Epithelial cell of esophagus (primary cell): Measurements from ENCODE around the gene ACOT7.
"Not testable (repeated sequence)": the region's sequence is repeated elsewhere in the genome, so short reads cannot be mapped to it uniquely, and the experiment has no call there.

Experiments
- DNase-seq: peaks from one replicate; pipeline ENCODE4 v3.0.0; 2010; ENCODE audit warnings: low read depth
- H3K4me3 ChIP-seq: 2 replicates; pipeline ENCODE4 v1.5.1; 2011; ENCODE audit warnings: mild to moderate bottlenecking, low read length, control low read depth
- TF ChIP-seq, protein P1 (sequence below): IDR thresholded peaks from 2 replicates; pipeline ENCODE4 v1.5.1; 2011; ENCODE audit warnings: low read depth, mild to moderate bottlenecking, low read length, control low read depth, inconsistent platforms; ENCODE audit not compliant: insufficient read depth; ENCODE audit errors: missing control alignments

The ACOT7 gene

DNA sequence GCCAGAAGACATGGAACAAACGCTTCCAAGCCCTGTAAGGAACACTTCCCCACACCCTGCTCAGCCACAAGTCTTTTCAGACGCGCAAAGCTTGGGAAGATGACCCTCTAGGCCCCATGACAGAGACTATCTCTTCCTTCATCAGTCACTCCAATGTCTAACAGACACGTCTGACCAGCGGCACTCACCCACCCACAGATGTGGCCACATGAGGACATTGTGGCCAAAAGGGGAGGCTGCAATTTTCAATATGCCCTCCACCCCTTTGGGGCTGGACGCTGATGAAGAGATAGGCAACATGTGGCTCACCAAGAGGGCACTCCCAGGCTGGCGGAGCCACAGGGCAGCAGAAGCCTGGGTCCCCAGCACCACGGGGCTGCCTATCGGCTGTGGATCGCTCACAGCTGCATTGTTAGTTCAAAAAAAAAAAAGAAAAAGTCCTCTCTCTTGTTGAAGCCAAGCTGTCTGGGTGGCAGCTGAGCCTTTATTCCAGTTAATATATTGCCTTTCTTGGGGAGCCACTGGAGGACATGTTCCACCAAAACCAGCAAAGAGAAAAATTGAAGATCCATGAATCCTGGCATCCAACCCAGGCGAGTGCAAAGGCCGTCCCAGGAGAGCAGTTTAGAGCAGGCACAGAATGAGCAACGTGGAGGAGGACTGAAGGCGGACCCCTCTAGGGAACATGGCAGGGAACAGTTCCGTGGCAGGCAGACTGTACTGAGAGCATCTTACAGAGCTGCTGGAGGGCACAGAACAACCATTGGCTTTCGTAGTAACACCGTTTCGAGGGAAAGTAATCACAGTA, 80.0 kb downstream of the ACOT7 start:
- no peak overlapping the region for H3K4me3 ChIP-seq
- TF ChIP-seq, protein P1, sequence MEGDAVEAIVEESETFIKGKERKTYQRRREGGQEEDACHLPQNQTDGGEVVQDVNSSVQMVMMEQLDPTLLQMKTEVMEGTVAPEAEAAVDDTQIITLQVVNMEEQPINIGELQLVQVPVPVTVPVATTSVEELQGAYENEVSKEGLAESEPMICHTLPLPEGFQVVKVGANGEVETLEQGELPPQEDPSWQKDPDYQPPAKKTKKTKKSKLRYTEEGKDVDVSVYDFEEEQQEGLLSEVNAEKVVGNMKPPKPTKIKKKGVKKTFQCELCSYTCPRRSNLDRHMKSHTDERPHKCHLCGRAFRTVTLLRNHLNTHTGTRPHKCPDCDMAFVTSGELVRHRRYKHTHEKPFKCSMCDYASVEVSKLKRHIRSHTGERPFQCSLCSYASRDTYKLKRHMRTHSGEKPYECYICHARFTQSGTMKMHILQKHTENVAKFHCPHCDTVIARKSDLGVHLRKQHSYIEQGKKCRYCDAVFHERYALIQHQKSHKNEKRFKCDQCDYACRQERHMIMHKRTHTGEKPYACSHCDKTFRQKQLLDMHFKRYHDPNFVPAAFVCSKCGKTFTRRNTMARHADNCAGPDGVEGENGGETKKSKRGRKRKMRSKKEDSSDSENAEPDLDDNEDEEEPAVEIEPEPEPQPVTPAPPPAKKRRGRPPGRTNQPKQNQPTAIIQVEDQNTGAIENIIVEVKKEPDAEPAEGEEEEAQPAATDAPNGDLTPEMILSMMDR = no peak
- no peak for DNase-seq

DNA sequence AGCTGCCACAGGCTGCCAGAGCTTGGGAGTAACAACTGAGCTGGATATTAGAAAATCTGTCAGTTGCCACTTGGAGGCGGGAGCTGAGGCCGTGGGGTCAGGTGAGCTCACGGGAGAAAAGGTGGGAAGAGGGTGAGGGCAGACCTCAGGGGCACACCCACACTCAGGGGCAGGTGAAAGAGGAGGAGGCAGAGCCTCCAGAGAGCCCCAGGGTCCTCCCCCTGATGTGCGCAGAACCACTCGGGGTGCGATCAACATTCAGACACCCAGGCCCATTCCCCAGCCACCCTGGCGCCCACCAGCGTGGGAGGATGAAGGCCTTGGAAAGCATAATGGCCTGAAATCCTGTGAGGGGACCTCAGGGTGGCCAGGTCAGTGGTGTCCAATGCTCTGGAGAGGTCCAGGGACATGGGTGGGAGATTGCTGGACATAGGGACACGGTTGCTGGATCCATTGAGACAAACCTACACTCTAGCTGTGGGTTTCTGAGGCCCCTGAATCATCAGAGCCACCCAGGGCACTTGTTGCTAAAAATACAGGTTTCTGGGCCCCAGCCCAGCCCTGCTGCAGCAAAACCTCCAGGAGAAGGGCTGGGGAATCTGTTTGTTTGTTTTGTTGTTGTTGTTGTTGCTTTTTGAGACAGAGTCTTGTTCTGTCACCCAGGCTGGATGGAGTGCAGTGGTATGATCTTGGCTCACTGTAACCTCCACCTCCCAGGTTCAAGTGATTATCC, 83.3 kb downstream of the ACOT7 start:
- TF ChIP-seq, protein P1 = no peak
- no peak overlapping the region for H3K4me3 ChIP-seq
- DNase-seq = no peak

DNA sequence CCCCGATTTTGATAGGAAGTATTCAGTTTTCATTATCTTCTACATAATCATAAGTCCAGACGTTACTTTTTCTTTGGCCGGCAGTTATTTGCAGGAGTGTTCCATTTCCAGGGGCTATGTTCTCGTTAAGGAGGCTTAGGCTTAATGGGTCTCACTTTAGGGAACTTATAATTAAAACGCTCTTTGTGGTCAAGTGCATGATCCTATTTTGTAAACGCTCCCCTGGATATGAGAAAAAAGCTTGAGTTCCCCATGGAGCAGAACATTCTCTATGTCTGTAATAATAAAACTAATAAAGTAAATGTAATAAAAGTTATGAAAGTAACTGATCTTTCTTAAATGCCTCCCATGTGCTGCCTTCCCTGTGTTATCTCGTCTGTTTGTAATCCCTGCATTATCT, 84.0 kb downstream of the ACOT7 start:
- no peak for DNase-seq
- H3K4me3 ChIP-seq = no peak overlapping the region
- TF ChIP-seq, protein P1 = no peak

DNA sequence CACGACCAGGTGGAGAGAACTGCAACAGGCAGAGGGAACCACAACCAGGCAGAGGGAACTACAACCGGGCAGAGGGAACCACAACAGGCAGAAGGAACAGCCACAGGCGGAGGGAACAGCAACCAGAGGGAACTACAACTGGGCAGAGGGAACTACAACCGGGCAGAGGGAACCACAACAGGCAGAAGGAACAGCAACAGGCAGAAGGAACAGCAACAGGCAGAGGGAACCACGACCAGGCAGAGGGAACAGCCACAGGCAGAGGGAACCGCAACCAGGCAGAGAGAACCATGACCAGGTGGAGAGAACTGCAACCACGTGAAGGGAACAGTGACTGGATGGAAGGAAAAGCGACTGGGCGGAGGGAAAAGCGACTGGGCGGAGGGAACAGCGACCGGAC, 85.1 kb downstream of the ACOT7 start:
- no peak overlapping the region for H3K4me3 ChIP-seq
- DNase-seq = no peak
- TF ChIP-seq, protein P1 = no peak

DNA sequence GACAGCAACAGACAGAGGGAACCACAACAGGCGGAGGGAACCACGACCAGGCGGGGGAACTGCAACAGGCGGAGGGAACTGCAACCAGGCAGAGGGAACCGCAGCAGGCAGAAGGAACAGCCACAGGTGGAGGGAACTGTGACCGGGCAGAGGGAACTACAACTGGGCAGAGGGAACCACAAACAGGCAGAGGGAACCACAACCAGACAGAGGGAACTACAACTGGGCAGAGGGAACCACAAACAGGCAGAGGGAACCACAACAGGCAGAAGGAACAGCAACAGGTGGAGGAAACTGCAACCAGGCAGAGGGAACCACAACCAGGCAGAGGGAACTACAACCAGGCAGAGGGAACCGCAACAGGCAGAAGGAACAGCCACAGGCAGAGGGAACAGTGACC, 85.9 kb downstream of the ACOT7 start:
- not testable (repeated sequence) for DNase-seq, H3K4me3 ChIP-seq

DNA sequence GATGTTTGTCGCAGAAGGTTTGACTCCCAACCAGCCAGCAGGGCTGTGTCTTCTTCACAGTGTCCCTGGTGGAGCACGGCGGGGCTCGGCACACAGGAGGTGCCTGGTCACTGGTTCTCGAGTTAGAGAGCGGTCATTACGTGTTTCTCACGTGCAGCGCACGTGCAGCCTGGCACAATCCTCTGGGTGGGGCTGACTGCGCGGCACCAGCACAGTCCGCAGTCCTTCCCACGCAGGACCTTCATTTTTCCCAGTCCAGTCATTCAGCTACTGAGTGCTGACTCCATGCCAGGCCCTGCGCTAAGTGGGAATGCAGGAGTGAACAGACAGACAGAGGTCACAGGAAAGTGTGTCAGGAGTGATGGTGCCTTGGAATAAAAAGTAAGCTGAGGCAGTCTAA, 86.5 kb downstream of the ACOT7 start:
- H3K4me3 ChIP-seq = no peak overlapping the region
- TF ChIP-seq, protein P1 = no peak
- DNase-seq = no peak

DNA sequence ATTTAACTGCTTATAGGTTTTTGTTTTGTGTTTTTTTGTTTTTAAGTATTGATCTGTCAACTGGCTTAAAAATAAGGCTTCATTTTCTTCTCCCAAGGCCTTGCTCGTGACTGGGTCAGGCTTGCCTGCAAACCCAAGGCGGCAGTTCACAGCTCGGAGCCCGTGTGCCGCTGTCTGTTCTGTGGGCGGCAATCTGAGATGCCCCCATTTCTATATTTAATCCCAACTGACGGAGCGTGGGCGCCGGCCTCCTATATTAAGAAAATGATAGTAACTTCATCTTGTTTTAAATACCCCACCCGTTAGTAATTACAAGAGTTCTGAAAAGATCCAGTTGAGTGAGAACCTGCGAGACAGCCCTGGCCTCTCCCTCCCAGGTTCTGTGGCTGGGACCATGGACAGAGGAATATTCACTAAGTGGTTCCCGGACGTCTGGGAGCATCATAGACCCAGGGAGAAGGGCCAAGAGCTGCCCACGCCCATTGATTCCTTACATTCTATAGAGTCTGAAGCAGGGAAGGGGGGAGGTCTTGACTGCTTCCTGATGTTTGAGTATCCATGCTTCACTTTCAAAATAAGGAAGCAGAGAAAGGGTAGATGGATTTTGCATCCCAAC, 90.1 kb downstream of the ACOT7 start:
- H3K4me3 ChIP-seq = no peak overlapping the region
- TF ChIP-seq, protein P1 = no peak
- DNase-seq = no peak
